ENCODE data around the gene HRNR. TPM values are rescaled to one million over a fixed set of nuclear protein-coding genes. Genes with fewer than 3 reads are reported as not detected.

The HRNR gene
- total RNA-seq, 3 donors from 2014 or later = not detected

GRCh38 chr1:152169366-152170025, 54.5 kb downstream of the HRNR start:
- TF ChIP-seq CTCF (IDR thresholded peaks at IDR 0.05) = no peak
- H3K4me3 ChIP-seq = no peak overlapping the region
- no peaks in the 10 kb centered on the region for H3K36me3 ChIP-seq (ENCODE audit: low read depth)
- no peak for DNase-seq
- intact Hi-C loops (cut with DNase I, micrococcal nuclease) = no loop called here
- no peaks in the 10 kb centered on the region for H3K4me1 ChIP-seq (ENCODE audit: low read depth)
- no peaks in the 10 kb centered on the region for H3K9me3 ChIP-seq
- ATAC-seq = no peak

GRCh38 chr1:152168535-152168868, 55.5 kb downstream of the HRNR start:
- no peaks in the 10 kb centered on the region for H3K4me1 ChIP-seq (ENCODE audit: low read depth)
- no peak for TF ChIP-seq CTCF (IDR thresholded peaks at IDR 0.05)
- H3K4me3 ChIP-seq = no peak overlapping the region
- intact Hi-C loops (cut with DNase I, micrococcal nuclease) = no loop called here
- H3K36me3 ChIP-seq (ENCODE audit: low read depth) = no peaks in the 10 kb centered on the region
- no peak for DNase-seq
- no peak for ATAC-seq
- no peaks in the 10 kb centered on the region for H3K9me3 ChIP-seq

- Histone ChIP-seq H3K4me1 (ENCODE audit: low read depth) (no peaks in the 10 kb centered on the region), H3K9me3 (no peaks in the 10 kb centered on the region), H3K4me3 (no peak overlapping the region), H3K36me3 (ENCODE audit: low read depth) (no peaks in the 10 kb centered on the region)
- intact Hi-C loops (cut with DNase I, micrococcal nuclease) = no loop called here
- DNase-seq (no peak), ATAC-seq (no peak)
- no peak for TF ChIP-seq CTCF (IDR thresholded peaks at IDR 0.05)
Observed at GRCh38 chr1:152167835-152168534, 56.0 kb downstream of the HRNR start.

GRCh38 chr1:152166966-152167365, 57.0 kb downstream of the HRNR start:
- intact Hi-C loops (cut with DNase I, micrococcal nuclease) = no loop called here
- Histone ChIP-seq H3K4me3 (no peak overlapping the region), H3K36me3 (ENCODE audit: low read depth) (no peaks in the 10 kb centered on the region), H3K9me3 (no peaks in the 10 kb centered on the region), H3K4me1 (ENCODE audit: low read depth) (no peaks in the 10 kb centered on the region)
- ATAC-seq = no peak
- TF ChIP-seq CTCF (IDR thresholded peaks at IDR 0.05) = no peak
- no peak for DNase-seq

GRCh38 chr1:152165286-152166077, 58.5 kb downstream of the HRNR start:
- Histone ChIP-seq H3K36me3 (ENCODE audit: low read depth) (no peaks in the 10 kb centered on the region), H3K9me3 (no peaks in the 10 kb centered on the region), H3K4me1 (ENCODE audit: low read depth) (no peaks in the 10 kb centered on the region), H3K4me3 (no peak overlapping the region)
- intact Hi-C loops (cut with DNase I, micrococcal nuclease) = no loop called here
- ATAC-seq (no peak), DNase-seq (no peak)
- TF ChIP-seq CTCF (IDR thresholded peaks at IDR 0.05) = no peak

All from mucosa of descending colon (tissue), 3 donors.